HG03457 (cell line): ENCODE measurements around the gene LPP.

Experiments used
- ATAC-seq: cut with Tn5 transposase; IDR thresholded peaks from one replicate; pipeline ENCODE4 v1.9.1; 2021; ENCODE audit warnings: moderate number of reproducible peaks; ENCODE audit not compliant: unreplicated experiment

The LPP gene

GRCh38 chr3:188721990-188722389, 568.0 kb downstream of the LPP start:
- no peak for ATAC-seq

GRCh38 chr3:188722963-188723362, 569.0 kb downstream of the LPP start:
- no peak for ATAC-seq

GRCh38 chr3:188727052-188727451, 573.1 kb downstream of the LPP start:
- ATAC-seq: no peak

- no peak for ATAC-seq
Measured at GRCh38 chr3:188728371-188728896, 574.5 kb downstream of the LPP start.

DNA sequence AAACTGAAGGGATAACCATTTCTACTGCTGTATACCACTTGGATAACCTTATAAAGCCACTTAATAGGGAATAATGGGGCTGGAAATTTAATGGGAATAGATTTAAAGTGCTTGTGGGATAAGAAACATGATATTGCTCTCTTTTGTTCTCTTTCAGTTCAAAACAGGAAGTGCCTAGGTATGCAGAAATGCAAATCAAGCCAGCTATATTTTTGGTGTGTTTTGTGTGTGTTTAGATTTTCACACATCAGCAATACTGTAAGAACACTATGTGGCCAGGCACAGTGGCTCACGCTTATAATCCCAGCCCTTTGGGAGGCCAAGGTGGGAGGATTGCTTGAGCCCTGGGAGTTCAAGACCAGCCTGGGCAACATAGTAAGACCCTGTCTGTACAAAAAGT, 575.5 kb downstream of the LPP start:
- ATAC-seq: no peak

DNA sequence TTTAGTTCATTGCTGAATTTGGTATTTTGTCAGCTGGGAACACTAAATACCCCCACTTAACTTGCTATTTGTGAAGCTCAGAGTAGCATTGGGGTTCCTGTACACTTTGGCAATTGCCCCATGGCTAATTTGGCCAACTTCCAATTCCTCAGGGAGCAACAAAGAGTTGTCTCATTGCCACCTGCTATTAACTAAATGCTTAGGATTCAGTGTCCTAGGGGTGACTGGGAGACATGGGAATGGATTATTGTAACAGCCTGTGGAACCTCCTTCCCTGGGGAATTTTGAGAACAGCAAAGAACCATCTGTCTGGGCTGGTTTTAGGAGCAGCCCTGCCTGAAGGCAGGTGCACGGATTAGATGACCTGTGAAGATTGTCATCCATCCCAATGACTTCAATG, 580.4 kb downstream of the LPP start:
- no peak for ATAC-seq

- no peak for ATAC-seq
Measured at GRCh38 chr3:188739511-188739910, 585.6 kb downstream of the LPP start.

DNA sequence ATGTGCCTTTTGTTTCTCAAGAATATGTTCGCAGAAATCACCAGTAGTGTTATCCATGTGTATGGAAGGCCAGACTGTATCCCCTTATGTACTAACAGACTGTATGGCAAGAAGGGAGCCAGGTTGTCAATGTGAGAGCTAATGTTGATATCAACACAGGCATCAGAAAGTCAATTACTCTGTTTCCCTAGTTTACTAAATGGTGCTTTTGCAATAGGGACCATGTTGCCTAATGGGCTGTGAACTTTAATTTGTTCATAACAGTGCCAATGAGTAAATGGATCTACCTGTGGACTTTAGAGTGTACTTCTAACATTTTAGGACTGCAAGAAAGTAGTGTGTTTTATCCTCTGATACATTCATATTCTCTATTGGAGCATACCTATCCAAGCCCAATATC, 586.1 kb downstream of the LPP start:
- ATAC-seq: no peak

DNA sequence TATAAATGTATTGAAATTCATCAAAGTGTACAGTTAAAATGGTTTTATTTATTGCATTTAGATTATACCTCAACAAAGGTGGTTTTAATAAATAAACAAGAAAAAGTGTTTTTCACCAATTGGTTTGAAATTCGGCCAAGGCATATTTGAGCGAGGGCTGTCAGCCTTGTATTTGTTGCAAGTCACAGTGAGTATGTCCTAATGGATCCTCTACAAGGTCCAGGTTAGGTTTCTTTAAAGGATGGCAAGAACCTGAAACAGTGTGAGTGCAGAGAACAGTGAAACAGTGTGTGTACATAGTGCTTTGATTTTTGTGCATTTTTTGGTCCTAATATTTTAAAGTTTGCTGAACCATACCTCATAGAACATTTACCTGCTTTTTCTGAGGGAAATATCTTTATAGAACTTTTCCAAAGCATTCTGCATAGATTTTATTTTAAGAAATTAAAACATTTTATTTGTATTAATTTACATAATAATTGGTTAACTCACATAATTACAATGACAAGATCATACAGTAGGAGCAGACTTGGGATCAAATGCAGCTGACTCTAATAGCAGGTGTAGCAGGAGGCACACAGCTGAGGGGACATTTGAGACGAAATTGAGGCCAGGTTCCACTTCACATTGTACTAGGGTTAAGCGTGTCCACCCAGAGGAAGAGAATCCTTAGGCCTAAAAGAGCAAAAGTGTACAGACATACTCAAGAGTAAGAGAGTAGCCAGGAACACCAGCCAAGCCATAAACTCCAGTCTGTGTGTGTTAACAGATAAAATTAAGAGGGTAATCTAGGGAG, 589.0 kb downstream of the LPP start:
- ATAC-seq: no peak

- ATAC-seq: no peak
Measured at GRCh38 chr3:188744166-188744565, 590.2 kb downstream of the LPP start.

DNA sequence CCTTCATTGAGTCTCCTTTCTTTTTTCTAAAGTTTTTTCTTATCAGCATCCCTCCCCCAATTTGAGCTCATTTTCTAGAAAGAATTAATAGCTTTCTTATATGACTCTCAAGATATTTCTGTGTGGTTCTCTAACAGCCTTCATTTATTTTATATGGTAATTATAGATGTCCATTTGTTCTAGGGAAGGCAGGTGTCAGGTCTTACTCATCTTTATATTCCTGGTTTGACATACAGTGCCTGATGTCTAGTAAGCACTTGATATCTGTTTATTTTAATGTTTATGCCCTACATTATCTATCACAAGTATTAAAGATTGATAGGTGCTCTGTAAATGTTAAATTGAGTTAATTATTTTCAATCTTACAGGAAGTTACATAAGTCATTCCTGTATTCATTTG, 591.1 kb downstream of the LPP start:
- ATAC-seq: no peak

- no peak for ATAC-seq
Measured at GRCh38 chr3:188746291-188746783, 592.4 kb downstream of the LPP start.

DNA sequence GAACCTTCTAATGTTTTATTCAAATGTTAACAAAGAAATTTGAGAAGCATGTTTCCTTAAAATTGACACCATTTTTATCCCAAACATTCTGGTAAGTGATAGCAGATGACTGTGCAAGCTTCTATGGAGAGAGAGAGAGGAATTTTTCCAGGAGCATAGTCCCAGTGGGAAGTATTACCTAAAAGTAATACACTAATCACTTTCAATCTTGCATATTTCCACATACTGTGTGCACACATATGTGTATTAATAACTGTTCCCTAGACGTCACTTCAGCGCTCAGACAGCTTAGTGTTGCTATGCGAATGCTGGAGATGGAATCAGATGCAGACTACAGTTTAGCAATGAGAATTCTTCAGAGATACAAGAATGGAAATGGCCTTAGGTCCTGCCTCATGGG, 593.5 kb downstream of the LPP start:
- no peak for ATAC-seq

- no peak for ATAC-seq
Measured at GRCh38 chr3:188749010-188749617, 595.2 kb downstream of the LPP start.

DNA sequence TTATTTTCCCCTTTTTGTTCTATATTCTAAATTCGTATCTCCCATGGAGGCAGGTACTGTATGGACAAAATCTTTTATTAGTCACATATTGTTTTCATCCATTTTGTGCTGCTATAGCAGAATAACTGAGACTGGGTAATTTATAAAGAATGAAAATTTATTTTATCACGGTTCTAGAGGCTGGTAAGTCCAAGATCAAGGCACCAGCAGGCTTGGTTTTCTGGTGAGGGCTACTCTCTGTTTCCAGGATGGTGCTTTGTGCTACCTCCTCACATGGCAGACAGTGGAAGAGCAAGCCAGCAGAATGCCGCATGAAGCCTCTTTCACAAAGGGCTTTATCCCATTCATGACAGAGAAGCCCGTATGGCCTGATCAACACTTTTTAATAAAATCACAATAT, 595.9 kb downstream of the LPP start:
- ATAC-seq: no peak

DNA sequence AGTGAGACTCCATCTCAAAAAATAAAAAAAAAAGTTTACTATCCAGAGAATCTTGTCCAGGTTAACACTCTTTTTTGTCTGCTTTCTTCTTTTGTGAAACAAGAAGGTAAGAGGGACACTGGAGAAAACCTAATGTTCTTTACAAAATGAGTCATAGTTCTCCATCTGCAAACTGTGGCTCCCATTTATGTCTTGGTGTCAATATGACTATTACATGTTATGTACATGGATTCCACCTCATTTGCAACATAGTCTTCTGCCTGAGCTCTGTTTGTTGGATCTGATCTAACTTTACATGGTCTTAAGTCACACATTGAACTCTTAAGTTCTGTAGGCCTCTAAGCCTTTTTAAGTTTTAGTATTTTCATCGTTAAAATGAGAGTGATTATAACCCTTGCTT, 596.7 kb downstream of the LPP start:
- no peak for ATAC-seq

GRCh38 chr3:188752850-188753249, 598.9 kb downstream of the LPP start:
- no peak for ATAC-seq

DNA sequence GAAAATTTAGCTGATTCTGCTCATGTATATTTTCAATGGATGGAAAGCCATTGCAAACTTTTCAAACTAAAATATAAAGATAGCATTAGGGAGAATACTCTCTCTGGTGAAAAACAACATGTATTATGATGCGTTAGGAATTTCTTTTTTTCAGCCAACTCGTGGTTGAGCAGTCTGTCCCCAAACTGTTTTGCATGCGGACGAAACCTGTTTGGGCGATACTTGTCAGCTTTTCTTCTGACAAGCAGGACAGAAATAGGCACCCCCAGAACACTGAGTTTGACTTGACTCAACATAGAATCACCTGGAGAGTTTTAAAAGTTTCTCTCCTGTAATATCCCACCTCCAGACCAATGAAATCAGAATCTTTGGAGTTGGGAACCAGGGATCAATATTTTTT, 600.3 kb downstream of the LPP start:
- ATAC-seq: no peak

- no peak for ATAC-seq
Measured at GRCh38 chr3:188756241-188756640, 602.3 kb downstream of the LPP start.

DNA sequence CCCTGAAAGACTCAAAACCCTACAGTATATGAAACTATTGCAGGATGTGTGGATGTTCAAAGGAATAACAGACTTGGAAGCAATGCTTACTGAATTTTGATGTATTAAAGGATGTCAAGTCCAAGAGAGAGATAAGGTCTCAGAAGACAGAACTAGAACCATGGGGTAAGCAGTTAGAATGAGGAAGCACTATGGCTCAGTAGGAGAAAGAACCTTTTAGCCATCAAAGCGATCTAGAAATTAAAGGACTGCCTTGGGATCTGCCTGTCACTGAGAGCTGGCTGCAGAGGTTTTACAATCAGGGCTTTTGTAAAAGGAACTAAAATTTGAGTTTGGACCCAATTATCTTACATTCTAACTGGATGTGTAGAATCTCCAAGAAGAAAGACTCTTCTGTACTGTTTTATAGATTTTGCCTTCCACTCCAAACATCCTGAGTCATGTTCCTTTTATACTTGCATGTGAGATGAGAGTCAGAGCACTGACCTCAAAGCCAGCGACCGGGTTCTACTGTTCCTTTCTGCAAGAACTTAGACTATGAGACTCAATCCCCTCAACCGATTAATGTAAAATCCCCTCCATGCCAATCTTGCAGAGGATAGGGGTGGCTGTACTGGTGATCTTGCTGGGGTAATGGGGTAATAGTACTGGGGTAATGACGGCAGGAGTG, 605.5 kb downstream of the LPP start:
- ATAC-seq: no peak

GRCh38 chr3:188760408-188760807, 606.5 kb downstream of the LPP start:
- no peak for ATAC-seq

- ATAC-seq: no peak
Measured at GRCh38 chr3:188761439-188761838, 607.5 kb downstream of the LPP start.
